GM21515 (cell line): ENCODE data around the gene TRAK2.
"Not testable (repeated sequence)": the region's sequence is repeated elsewhere in the genome, so short reads cannot be mapped to it uniquely, and the experiment has no call there.

Experiments used
- ATAC-seq: cut with Tn5 transposase; IDR thresholded peaks from one replicate; pipeline ENCODE4 v1.9.1; 2021; ENCODE audit not compliant: unreplicated experiment

Gene TRAK2, protein sequence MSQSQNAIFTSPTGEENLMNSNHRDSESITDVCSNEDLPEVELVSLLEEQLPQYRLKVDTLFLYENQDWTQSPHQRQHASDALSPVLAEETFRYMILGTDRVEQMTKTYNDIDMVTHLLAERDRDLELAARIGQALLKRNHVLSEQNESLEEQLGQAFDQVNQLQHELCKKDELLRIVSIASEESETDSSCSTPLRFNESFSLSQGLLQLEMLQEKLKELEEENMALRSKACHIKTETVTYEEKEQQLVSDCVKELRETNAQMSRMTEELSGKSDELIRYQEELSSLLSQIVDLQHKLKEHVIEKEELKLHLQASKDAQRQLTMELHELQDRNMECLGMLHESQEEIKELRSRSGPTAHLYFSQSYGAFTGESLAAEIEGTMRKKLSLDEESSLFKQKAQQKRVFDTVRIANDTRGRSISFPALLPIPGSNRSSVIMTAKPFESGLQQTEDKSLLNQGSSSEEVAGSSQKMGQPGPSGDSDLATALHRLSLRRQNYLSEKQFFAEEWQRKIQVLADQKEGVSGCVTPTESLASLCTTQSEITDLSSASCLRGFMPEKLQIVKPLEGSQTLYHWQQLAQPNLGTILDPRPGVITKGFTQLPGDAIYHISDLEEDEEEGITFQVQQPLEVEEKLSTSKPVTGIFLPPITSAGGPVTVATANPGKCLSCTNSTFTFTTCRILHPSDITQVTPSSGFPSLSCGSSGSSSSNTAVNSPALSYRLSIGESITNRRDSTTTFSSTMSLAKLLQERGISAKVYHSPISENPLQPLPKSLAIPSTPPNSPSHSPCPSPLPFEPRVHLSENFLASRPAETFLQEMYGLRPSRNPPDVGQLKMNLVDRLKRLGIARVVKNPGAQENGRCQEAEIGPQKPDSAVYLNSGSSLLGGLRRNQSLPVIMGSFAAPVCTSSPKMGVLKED

DNA sequence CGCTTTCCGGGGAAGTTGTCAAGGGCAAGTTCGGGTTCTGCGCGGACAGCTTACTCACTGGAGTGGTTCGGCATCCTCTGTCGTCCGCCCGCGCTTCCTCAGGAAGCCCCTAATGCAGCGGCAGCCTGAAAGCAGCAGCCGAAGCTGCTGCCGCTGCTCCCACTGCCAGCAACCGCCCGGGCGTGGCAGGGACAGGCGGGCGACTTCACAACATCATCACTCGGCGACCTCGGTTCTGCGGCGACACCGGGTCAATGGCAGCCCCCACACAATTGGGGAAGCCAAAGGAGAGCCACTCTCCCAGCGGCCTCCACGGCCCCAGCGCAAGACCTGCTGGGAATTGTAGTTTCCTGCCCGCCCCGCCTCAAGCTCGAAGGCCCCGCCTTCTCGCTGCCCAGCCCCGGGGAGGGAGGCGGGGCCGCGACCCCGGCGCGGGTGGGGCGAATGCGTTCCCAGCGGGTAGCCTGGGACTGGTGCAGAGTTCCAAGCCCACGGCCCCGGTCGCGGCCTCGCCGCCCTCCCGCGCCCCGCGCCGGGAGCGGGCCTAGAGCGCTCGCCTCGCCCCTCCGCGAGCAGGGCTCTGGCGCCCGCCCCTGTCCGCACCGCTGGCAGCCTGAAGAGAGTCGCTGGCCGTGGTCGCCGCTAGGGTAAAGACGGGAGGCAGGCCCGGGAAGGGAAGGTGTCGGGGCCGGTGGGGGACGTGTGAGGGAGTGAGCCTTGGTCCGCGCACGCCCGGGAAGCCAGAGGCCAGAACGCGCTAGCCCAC lies at the start of gene TRAK2, which contains the start of gene STRADB:
Gene TRAK2 (minus strand): TSS at position 167 of the 766 bp plus-strand sequence. CDS start 30,951 bp downstream, outside the sequence.
Gene STRADB (plus strand): TSS at position 449 of the 766 bp plus-strand sequence. CDS start 3,101 bp downstream, outside the sequence.
- peak; percentile 97 for ATAC-seq

DNA sequence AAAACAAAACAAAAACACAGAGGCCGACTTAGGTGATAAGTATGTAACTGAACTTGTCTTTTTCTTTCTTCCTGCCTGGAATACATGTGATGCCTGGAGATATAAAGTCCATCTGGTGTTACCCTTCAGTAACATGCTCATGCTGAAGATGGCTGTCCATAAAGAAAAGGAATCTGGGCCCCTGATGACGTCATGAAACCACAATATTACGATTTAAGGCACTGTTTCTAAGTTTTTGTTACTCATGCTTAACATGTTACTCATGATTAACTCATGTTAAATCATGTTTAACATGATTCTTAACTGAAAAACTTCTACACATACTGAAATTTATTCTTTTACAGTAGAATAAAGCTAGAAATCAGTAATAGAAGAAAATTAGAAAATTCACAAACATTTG lies 49.3 kb upstream of the TRAK2 start:
- no peak for ATAC-seq

DNA sequence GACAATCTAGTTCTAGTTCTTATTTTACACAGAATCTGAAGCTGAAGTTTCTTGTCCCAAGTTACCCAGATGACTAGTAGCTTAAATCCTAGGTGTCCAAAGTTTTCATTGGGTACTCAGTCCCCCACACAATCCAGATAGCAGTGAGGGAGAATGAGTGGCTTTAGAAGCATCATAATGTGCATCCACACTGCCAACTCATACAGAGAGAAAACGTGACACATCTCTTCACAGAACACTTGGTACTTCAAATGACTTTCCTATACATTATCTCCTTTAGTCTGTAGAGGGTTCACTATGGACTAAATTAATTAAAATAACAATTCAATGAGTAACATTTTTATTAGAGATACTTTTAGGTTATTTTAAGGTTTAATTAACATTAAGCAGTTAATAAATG lies 45.5 kb upstream of the TRAK2 start:
- no peak for ATAC-seq

DNA sequence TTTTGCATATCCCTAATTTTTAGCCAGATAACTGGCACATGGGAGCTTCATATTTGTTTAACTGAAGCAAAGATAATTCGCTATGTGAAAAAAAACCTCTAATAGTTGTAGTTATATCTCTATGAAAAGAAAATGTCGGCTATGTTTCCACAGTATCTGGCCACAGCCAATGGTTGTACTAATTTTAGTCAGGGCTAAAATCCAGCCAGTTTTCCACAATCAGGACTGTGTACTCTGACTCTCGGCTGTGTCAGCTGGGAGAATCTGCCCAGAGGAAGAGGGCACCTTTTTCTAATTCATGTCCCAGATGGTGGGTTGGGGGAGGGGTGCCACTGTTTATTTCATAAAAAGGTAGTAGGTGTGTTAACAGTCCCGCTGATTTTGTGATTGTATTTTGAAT lies 39.0 kb upstream of the TRAK2 start:
- ATAC-seq: no peak

DNA sequence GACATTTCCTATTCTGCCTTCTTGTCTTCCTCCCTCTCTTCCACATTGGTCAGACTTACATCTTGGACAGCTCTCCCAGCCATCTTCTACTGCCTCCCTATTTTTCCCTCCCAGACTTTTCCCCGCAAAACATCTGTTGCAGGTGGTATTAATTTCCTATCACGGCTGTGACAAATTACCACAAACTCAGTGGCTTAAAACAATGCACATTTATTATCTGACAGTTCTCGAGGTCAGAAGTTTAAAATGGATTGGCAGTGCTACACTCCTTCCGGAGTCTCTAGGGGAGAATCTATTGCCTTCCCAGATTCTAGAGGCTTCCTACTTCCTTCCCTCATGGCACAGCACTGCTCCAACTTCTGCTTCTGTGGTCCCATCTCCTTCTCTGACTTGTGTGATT lies 33.5 kb upstream of the TRAK2 start:
- ATAC-seq: no peak

DNA sequence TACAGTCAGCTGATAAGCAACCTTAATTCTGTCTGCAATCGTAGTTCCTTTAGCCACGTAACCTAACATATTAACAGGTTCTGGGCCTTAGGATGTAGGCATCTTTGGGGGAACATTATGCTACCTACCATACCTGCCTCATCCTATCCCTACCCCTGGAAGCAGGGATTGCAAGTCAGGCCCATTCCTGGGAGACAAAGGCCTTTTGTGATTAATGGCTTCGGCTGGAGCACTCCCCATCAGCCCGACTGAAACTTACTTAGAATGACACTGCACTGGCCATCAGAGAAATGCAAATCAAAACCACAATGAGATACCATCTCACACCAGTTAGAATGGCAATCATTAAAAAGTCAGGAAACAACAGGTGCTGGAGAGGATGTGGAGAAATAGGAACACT lies 32.5 kb upstream of the TRAK2 start:
- not testable (repeated sequence) for ATAC-seq

DNA sequence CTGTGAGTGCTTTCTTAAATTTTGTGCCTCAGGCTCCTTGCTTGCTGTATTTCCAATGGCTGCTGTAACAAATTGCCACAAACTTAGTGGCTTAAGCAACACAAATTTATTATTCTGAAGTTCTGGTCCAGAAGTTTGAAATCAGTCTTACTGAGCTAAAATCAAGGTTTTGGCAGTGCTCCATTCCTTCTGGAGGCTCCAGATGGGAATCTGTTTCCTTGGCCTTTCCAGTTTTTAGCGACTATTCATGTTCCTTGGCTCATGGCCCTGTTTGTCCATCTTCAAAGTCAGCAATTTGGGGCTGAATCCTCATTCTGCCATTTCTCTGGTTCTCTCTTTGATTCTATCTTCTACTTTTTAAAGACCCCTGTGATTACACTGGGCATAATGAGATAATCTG lies 32.1 kb upstream of the TRAK2 start:
- no peak for ATAC-seq

DNA sequence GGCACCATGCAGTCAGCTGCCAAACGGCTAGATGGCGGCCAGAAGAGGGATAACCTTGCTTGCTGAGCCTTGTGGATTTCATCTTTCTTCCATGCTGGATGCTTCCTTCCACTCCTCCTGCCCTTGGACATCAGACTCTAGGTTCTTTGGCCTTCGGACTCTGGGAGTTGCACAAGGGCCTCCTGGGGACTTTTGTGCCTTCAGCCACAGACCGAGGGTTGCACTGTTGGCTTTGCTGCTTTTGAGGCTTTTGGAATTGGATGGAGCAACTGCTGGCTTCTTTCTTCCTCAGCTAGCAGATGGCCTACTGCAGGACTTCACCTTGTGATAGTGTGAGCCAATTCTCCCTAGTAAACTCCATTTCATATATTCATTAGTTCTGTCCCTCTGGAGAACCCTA lies 31.3 kb upstream of the TRAK2 start:
- no peak for ATAC-seq

DNA sequence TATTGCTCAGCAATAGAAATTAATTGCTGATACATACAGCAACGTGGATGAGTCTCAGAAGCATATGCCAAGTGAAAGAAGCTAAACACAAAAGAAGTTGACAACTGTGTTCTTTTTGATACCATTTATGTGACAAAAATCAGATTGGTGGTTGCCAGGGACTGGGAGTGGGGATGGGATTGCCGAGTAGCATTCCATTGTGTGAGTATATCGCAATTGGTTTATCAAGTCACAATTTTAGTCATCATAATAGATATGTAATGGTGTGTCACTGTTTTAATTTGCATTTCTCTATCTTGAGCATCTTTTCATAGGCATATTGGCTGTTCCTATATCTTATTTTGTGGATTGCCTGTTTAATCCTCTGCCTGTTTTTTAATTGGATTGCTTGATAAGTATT lies 21.2 kb upstream of the TRAK2 start:
- no peak for ATAC-seq

DNA sequence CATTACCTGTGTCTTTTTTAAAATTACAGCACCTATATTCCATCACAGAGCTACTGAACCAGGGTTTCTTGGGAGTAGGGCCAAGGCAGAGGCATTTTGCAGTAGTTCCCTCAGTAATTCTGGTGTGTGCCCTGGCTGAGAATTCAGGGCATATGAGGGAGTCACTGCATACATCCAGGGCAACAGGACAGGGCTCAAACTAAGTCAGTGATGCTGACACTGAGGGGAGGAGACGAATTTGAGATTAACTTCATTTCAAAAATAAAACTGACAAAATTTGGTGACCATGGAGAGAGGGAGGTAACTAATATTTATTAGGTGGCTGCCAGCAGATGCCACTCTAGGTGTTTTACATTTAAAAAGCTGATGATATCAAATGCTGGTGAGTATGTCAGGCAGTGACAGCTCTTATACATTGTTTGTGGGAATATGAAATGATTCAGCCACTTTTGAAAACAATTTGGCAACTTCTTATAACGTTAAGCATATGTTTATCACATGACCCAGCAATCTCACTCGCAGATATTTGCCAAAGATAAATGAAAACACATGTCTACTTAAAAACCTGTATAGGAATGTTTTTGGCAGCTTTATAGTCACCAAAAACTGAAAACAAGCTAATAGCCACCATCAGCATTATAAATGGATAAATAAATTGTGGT lies 20.6 kb upstream of the TRAK2 start:
- no peak for ATAC-seq

DNA sequence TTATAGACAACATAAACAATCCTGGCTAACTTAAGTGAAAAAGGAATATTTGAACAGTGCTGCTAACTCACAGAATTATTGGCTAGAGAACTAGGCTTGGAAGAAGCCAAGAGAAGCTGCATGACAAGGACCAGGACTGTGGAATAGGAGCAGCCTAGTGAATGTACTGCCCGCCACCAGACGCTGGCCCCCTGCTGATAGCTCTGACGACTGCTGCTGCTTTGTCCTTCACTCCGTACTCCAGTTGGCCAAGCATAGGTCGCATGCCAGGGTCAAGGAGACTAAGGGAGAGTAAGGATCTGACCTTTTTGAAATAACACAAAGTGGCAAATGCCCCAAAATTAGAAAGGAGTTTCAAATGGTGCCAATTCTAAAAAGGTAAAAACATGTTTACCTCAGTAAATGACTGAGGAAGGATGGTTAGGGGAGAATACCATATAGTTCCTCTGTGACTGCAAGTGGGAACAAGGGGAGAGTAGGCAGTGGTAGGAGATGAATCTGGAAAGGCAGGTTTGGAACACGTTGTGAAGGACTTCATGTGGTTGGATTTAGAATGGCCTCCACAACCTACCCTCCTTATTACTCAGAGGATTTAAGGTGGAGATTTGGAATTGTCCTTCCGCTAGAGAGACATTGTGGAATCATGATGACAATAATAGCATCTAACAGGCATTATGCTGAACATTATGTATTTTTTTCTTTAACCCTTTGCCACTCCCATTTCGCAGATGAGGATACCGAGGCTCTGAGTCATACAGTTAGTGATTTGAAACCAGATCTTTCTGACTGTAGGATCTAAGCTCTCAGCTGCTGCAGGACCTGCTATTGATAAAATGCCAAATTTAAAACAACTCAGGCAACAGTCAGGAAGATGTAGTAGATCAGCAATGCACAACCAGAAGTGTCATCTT lies 19.8 kb upstream of the TRAK2 start:
- ATAC-seq: no peak

DNA sequence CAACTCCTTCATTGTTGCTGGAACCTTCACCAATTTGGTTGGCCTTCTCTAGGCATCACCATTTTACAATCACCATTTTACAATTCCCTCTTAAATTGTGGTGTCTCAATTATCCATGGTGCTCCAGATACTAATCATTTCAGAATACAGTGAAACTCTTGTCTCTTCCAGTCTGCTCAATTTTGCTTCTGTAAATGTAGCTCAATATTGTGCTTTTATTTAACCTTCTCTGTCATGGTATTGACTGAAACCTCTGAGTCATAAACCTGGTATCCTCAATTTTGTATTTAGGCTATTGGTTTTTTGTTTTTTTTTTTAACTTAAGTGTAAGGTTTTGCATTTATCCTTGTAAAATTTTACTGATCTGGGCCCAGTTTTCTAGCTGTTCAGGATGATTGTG lies 16.4 kb upstream of the TRAK2 start:
- no peak for ATAC-seq

DNA sequence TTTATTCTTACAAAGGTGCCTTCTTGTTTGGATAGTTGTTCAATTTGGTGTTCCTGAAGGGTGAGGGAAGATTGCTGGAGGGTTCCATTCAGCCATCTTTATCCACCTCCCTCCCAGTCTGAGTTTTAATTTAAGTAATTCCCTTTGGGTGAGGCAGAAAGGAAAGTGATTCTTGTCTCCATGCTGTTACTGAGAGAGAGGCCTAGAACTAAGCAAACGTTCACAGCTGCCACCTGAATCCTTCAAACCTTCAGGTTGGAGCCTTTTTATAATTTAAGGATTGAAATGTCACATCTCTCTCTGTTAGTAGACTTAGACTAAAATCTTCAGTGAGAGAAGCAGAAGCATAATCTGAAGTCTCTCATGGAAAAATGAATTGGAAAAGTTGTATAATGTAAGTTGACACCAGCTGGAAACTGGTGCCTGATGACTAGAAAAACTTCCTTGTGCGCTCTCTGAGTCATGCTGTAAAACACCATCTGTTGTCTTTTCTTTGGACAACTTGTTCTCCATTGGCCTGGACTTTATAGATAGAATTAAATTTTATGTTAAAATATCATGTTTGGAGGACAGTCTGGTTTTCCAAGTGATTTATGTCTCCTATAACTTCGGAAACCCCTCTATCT lies 14.9 kb upstream of the TRAK2 start:
- ATAC-seq: no peak

DNA sequence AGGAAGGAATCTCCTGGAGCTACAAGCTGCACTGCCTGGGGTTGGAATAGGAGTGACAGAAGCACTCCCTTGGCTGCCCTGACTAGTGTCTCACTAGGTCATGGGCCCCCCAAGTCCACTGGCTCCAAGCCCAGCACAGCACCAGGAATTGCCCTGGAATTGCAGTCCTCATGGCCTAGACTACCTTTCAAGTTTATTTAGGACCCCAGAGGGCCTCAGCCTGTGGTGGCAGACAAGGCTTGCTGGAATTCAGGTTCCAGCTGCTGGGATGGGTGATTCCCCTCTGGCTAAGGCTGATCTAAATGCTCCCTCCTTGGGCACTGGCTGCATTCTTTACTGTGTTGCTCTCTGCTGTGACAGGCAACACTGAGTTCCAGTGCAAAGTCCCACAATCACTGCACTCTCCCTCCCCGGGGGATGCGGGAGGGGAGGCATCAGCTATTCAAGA lies 14.3 kb upstream of the TRAK2 start:
- ATAC-seq: no peak

DNA sequence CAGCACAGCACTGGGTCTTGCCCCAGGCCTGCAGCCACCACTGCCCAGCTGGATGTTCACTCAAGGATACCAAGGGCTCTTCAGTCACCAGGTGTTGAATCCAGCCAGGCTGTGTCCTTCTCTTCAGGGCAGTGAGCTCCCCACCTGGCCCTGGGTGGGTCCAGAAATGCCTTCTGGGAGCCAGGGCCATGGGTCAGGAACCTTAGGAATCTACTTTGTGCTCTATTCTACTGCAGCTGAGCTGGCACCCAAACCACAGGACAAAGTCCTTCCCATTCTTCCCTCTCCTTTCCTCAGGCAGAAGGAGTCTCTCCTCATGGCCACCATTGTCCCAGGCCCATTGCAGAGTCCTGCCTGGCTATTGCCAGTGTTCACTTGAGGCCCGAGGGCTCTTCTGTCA lies 13.3 kb upstream of the TRAK2 start:
- no peak for ATAC-seq

DNA sequence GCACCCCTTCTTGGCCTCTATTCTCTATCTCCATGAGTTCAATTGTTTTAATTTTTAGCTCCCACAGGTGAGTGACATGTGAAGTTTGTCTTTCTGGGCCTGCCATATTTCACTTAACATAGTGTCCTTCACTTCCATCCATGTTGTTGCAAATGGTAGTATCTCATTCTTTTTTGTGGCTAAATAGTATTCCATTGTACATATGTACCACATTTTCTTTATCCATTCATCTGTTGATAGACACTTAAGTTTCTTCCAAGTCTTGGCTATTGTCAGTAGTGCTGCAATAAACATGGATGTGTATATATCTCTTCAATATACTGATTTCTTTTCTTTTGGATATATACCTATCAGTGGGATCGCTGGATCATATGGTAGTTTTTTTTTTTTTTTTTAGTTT lies 9.3 kb upstream of the TRAK2 start:
- no peak for ATAC-seq

DNA sequence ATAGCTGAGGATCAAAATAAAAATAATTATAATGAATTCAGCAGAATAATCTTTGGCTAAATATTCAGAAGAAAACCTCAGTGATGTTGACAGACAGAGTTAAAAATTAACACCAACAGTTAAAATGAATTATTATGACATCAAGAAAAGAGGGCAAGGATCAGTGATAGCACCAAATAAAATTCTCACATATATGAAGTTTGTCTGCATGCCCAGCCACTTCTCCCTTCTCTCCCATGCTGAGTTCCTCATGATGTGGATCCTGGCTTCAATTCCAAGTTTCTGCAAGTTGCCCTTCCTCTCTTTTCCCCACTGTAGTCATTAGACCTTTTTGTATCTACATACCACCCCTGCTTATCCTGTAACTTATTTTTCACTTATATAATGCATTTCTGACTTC lies 7.1 kb upstream of the TRAK2 start:
- no peak for ATAC-seq

DNA sequence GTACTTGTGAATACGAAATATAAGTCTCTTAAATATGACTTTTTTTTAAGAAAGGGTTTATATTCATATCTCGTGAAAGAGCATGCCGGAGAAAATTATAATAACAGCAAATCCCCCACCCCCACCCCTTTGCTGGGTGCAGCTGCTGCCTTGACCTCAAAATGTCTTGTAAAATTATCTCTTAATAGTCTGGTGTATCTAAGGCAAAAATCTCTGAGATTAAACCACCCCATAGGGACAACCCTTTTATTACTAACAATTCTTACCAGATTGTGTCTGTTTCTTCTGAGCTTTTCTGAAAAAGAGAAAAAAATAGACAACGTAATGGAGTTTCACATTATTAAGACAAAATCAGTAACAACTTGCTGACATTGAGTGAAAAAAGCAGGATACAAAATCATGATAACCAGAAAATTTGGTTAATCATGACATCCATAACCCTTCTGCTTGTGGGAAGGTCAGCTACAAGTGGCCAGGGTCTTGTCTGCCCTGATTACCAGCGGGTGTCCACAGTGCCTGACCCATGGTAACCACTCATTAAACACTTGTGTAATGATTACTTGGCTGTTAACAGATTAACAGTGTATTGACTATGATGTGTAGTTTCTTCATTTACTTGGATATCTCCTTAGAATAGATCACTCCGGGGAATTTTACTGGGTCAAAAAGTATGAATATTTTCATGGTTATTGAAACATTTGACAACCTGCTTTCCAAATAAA lies 1.8 kb upstream of the TRAK2 start:
- no peak for ATAC-seq
